GM23248 (cell line): Measurements from ENCODE around the gene RTN4R.

ENCODE experiments used
- EZH2 ChIP-seq: fragments of 200-600 bp; sonication (generic); IDR thresholded peaks from 2 replicates; pipeline ENCODE4 v1.6.1; 2018; ENCODE audit warnings: antibody characterized with exemption, mild to moderate bottlenecking; ENCODE audit not compliant: insufficient read depth, poor library complexity, severe bottlenecking
- EZH2phosphoT487 ChIP-seq: fragments of 200-600 bp; sonication (generic); IDR thresholded peaks from 2 replicates; pipeline ENCODE4 v1.6.1; 2018; ENCODE audit warnings: antibody characterized with exemption, moderate library complexity, mild to moderate bottlenecking, low read depth; ENCODE audit not compliant: insufficient read depth

DNA sequence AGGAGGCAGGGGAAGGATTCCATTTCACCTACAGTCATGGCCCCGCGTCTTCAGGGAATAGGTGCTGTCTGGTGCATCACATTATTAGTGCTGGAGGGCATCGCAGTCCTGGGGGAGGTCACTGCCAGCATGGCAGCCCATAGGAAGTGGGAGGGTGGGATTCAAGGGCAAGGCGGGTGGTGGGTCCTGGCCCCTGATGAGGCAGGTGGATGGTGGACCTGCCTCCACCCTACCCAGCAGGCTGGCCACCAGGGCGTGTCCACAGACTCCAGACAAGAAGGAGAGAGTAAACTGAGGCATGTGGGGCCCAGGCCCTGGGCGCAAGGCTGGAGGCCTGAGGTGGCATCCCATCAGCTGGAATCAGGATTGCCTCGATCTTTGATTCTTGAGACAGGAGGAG, 53.3 kb downstream of the RTN4R start:
- TF ChIP-seq EZH2 (no peak), EZH2phosphoT487 (no peak)
